ENCODE data around the gene NUP98.

NUP98 gene

DNA sequence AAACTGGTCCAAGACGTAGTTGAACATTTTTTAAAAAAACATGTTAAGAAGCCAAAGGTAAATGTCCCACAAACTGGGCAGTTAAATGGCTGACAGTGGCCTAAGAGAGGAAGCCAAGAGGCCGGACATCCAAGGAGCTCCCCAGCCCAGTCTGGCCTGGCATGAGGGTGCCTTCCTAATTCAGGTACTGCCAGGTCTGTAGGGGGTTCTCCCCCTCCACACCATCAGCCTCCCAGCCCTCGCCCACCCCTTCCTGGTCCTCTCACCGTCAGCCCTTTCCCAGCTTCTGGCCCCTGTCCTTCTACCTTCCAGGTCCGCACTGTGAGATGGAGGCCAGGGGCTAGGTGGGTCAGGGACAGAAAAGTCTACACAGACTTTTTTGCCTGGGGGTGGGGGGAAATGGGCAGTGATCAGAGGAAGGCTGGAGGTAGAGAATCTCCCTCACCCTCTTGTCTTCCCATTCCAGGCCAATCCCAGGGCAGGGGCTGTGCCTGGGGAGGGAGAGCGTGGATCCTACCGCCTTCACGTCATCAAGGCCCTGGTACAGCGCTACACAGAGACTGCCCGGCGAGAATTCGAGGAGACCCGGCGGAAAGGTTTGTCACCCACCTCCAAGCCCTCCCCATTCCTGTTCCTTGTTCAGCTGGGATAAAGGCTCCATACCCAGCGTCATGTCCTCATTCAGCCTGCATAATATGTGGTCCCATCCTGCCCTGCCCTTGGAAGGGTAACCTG is 161.5 kb downstream of the NUP98 start:
- DNase-seq: no peak

GRCh38 chr11:3632070-3632660 is 165.2 kb downstream of the NUP98 start:
- no peak for DNase-seq

DNA sequence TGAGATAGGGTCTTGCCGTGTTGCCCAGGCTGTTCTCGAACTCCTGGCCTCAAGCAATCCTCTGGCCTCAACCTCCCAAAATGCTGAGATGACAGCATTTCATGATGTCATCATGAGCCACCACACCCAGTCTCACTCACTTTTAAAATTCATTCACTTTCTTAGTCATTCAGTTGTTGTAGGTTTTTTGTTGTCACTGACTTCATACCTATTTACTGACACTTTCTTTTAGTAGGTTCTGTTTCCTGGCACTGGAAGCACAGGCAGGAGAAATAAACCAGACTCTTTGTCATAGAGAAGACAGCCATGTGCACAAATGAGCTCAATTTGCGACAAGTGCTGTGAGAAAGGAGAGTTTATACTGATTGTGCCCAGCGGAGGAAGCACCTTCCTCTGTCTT is 166.0 kb downstream of the NUP98 start:
- DNase-seq: no peak

DNA sequence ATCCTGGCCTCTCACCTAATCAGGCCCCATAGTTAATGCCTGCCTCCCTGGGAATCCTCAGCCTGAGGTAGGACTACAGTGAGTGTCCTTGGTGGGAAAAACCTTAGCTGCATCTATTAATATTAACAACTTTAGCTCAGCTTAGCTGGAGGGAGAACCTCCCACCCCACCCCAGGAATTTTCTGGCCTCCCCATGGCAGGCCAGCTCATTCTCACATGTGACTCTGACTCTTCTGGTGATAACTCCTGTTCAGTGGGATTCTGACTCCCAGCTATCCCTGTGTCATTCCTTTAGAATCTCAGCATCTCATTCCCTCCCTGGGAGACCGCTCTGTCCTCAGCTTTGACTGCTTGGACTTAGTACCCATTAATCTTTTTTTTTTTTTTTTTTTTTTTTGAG is 170.1 kb downstream of the NUP98 start:
- DNase-seq: no peak

DNA sequence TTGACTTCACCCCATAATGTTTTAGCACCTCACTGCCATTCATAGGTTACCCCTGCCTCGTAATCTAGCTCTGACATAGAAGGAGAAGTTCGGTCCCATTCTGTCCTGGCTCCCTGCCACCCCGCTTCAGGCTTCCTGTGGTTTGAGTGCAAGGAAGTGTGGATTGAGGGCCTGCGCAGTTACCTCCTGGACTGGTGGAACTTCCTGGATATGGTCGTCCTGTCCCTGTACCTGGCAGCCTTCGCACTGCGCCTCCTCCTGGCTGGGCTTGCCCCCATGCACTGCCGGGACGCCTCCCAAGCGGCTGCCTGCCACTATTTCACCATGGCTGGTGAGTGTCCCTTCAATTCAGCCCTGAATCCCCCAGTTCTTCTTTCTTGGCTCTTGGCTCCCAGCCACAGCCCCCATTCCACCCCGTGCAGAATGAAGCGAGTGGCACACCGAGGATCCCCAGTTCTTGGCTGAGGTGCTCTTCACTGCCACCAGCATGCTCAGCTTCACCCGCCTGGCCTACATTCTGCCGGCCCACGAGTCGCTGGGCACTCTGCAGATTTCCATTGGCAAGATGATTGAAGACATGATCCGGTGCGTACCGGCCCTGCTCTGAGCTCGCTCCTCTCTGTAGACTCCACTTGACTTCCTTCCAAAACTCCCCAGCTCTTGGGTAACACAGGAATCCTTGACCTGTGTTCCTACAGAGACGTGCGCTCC is 170.9 kb downstream of the NUP98 start:
- DNase-seq: no peak
